Left lung (tissue), 10 donors: ENCODE measurements around the gene UBR7. TPM values are rescaled to one million over a fixed set of nuclear protein-coding genes. Genes with fewer than 3 reads are reported as not detected.

Experiments
- ATAC-seq: fragments of 200-7000 bp; cut with Tn5 transposase; one replicate; pipeline ENCODE4 v1.9.1; 2020; ENCODE audit warnings: moderate library complexity
- DNase-seq, 4 donors: peaks; one replicate each; pipeline ENCODE4 v3.0.0-alpha.2; 2013 to 2020
- H3K27ac ChIP-seq, 2 donors: fragments of 200-600 bp; sonication (generic) in 1 of 2; one replicate each; pipeline versions ENCODE4 v1.5.0 to v1.8.0; 2020 to 2021
- H3K27me3 ChIP-seq, 2 donors: fragments of 200-600 bp; sonication (generic) in 1 of 2; one replicate each; pipeline versions ENCODE4 v1.5.0 to v1.8.0; 2020 to 2021
- H3K36me3 ChIP-seq, 2 donors: fragments of 200-600 bp; sonication (generic) in 1 of 2; one replicate each; pipeline versions ENCODE4 v1.5.0 to v1.8.0; 2020 to 2021
- H3K4me1 ChIP-seq, 2 donors: fragments of 200-600 bp; one replicate each; pipeline ENCODE4 v1.8.0; 2021
- H3K4me3 ChIP-seq, 2 donors: fragments of 200-600 bp; sonication (generic) in 1 of 2; one replicate each; pipeline versions ENCODE4 v1.5.0 to v1.8.0; 2020 to 2021; ENCODE audit warnings: mild to moderate bottlenecking in 1 of 2
- H3K9me3 ChIP-seq, 2 donors: fragments of 200-600 bp; sonication (generic) in 1 of 2; one replicate each; pipeline versions ENCODE4 v1.5.0 to v1.8.0; 2020 to 2021
- CTCF ChIP-seq, 2 donors: fragments of 200-600 bp; sonication (generic) in 1 of 2; IDR thresholded peaks; one replicate each; pipeline versions ENCODE4 v1.5.0 to v1.8.0; 2021; ENCODE audit warnings: antibody characterized with exemption in 2 of 2
- intact Hi-C, 2 donors: fragments of 100-400 bp; cut with DNase I; formaldehyde crosslinking; loops; one replicate each; pipeline versions ENCODE4 v1.11.2 to v1.14.2; 2022
- polyA plus RNA-seq, 6 donors: library from polyadenylated mRNA; unstranded; fragments of 120-200 nt; gene quantifications; one replicate each; pipeline ENCODE4 v1.2.1, GENCODE V29; 2013; ENCODE audit not compliant: insufficient read length in 6 of 6
- total RNA-seq, 2 donors: library from RNA; stranded (reverse); fragmentation: NEBNext Ultra II Directional; extraction: Animal tissue kit (Norgen Biotek cat#: 25700); gene quantifications; one replicate each; pipeline ENCODE4 v1.2.1, GENCODE V29; 2021
- donor health status: DM: no; HTN: yes; CAD: no.
- donor health status: DM: no; HTN: no; CAD: no.

The UBR7 gene
- total and polyA plus RNA-seq, 8 donors: 19.4 to 37.3 (median 30.4) TPM

DNA sequence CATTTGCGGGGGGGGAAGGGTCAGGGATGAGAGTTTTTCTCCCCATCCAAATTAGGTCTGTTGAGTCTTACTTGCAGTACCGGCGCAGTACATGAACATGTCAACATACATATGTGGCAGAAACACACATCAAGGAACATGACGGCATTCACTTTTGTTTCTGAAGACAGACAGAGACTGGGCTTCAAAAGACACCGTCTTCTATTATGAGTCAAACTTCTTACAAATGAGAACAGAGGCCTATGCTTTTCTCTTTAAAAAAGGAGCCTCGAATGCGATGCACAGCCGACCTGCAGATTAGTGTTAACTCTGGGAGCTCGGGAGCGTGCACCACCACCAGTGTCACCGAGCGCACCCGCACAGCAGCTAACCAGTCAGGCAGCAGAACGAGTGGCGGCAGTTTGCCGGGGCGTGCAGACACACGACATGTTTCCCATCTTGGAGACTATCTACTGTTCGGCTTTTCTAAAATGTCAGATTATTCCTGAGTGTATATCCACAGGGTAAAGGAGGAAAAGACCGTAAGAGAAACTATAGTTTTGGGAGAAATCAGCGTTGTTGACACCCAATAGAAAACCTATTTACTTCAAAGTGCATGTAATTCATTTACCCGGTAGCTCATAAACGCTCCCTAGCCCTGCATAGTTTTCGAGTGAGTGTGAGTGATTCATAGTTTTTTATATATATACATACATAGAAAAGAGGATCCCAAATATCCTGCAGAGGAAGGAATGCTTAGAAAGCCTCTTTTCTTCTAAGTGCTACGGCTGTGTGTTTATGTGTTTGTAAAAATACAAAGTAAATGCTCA lies 33.0 kb downstream of the UBR7 start:
- no peak for TF ChIP-seq CTCF (IDR thresholded peaks at IDR 0.05)
- Histone ChIP-seq H3K27me3 (no peaks in the 10 kb centered on the region), H3K4me3 (no peak overlapping the region), H3K36me3 (peaks cover 0 to 56% of the 10 kb centered on the region in 2 donors), H3K27ac (no peak overlapping the region), H3K9me3 (no peaks in the 10 kb centered on the region), H3K4me1 (no peaks in the 10 kb centered on the region)
- DNase-seq: no peak
- no peak for ATAC-seq
- intact Hi-C loops: no loop called here

- DNase-seq: no peak
- ATAC-seq: no peak
- intact Hi-C loops: no loop called here
- H3K4me3 ChIP-seq: no peak overlapping the region
- no peaks in the 10 kb centered on the region for H3K4me1 ChIP-seq
- peaks cover 0 to 62% of the 10 kb centered on the region in 2 donors for H3K36me3 ChIP-seq
- no peaks in the 10 kb centered on the region for H3K27me3 ChIP-seq
- no peak for TF ChIP-seq CTCF (IDR thresholded peaks at IDR 0.05)
- no peak overlapping the region for H3K27ac ChIP-seq
- no peaks in the 10 kb centered on the region for H3K9me3 ChIP-seq
Measured at GRCh38 chr14:93240678-93241000, 33.6 kb downstream of the UBR7 start.

DNA sequence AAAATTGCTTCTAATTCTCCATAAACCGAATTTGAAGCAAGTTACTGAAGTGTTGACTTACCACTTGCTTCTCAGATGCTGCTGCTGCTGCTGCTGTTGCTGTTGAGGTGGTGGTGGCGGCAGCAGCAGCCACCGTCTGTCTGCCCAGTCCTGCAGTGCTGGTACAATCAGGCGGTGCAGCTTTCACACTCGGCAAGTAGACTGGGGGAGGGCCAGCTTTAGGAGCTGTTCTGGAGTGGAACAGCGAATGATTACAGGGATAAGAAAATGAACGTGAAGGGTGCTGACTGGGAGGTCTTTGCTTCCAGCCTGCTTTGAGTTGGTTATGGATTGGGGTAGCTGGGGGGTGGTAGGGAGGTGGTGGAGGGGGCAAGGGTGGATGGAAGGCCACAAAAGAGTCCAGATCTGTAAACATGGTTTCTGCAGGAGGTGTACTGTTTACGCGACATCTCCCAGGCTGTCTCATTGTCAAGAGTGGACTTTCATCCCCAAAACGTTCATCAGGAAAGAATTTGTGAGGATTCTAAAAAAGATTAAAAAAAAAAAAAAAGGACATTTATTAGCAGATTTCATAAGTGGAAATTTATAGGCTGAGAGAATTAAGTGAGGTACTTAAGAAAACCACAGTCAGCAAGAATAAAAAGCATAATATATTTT lies 38.8 kb downstream of the UBR7 start:
- Histone ChIP-seq H3K4me1 (no peaks in the 10 kb centered on the region), H3K4me3 (no peak overlapping the region), H3K36me3 (peaks cover 0 to 100% of the 10 kb centered on the region in 2 donors), H3K9me3 (no peaks in the 10 kb centered on the region), H3K27me3 (no peaks in the 10 kb centered on the region), H3K27ac (no peak overlapping the region)
- no peak for ATAC-seq
- intact Hi-C loops: no loop called here
- DNase-seq: no peak
- TF ChIP-seq CTCF (IDR thresholded peaks at IDR 0.05): no peak

DNA sequence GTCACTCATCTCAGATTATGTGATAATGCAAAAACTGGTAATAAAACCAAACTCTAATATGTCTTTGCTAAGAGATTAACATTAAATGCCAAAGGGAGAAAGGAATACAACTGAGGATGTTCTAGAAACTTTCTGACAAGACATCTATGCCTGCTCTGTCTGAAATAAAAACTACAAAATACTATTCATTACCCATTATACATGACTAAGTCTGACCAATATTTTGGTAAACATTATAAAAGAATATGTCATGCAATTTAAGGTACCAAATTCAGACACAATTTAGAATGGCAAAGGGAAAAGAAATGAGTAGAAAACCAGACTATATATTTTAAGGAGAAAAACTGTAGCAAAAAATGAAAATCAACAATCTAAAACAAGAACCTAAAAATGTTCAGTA lies 39.5 kb downstream of the UBR7 start:
- intact Hi-C loops: no loop called here
- DNase-seq (no peak), ATAC-seq (no peak)
- no peak for TF ChIP-seq CTCF (IDR thresholded peaks at IDR 0.05)
- Histone ChIP-seq H3K9me3 (no peaks in the 10 kb centered on the region), H3K4me1 (no peaks in the 10 kb centered on the region), H3K27me3 (no peaks in the 10 kb centered on the region), H3K36me3 (peaks cover 4 to 100% of the 10 kb centered on the region in 2 donors), H3K27ac (no peak overlapping the region), H3K4me3 (no peak overlapping the region)

DNA sequence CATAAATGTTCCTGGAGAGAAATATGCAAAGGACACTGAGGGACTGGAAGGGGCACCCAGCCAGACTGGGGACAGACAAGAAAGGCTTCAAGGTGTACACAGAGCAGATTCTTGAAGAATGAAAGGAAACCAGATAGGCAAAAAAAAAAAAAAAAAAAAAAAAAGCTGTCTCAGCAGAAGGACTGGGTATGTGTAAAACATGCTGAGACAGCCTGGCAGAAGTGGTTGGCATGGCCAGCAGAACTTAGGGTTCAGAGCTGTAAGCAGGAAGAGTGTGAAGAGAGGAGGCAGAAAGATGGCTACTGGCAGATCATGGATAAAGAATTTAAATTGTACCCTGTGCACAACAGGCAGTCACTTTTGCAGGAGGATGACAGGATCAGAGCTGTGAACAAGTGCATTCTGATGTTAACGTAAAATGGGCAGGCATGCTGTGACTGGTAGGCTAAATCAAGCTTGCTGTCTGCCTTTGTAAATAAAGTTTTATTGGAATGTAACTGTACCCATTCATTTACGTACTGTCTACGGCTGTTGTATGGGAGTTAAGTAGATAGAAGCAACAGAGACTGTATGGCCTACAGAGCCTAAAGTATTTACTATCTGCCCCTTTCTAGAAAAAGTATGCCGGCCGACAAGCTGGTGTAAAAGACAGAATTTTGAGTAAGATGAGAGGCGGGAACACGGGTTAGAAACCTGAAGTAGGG lies 42.2 kb downstream of the UBR7 start:
- TF ChIP-seq CTCF (IDR thresholded peaks at IDR 0.05): no peak
- H3K4me3 ChIP-seq: no peak overlapping the region
- no peaks in the 10 kb centered on the region for H3K4me1 ChIP-seq
- H3K9me3 ChIP-seq: no peaks in the 10 kb centered on the region
- peaks cover 4 to 95% of the 10 kb centered on the region in 2 donors for H3K36me3 ChIP-seq
- no peaks in the 10 kb centered on the region for H3K27me3 ChIP-seq
- no peak for DNase-seq
- no peak overlapping the region for H3K27ac ChIP-seq
- no peak for ATAC-seq
- intact Hi-C loops: no loop called here
